NCI-H1436 (cell line): ENCODE results near the gene CRAMP1.

Source experiments
- DNase-seq: peaks from one replicate; lab custom pipeline; 2025; lab: John Stamatoyannopoulos, UW

Gene CRAMP1

GRCh38 chr16:1632638-1632970, 20.4 kb downstream of the CRAMP1 start:
- no peak for DNase-seq

GRCh38 chr16:1633310-1633709, 21.1 kb downstream of the CRAMP1 start:
- no peak for DNase-seq

- DNase-seq: no peak
Observed at GRCh38 chr16:1634541-1634940, 22.4 kb downstream of the CRAMP1 start.

- DNase-seq: no peak
Observed at GRCh38 chr16:1635070-1635469, 22.9 kb downstream of the CRAMP1 start.

- DNase-seq: no peak
Observed at GRCh38 chr16:1637526-1637925, 25.4 kb downstream of the CRAMP1 start.

- DNase-seq: no peak
Observed at GRCh38 chr16:1638757-1639156, 26.6 kb downstream of the CRAMP1 start.

GRCh38 chr16:1639282-1639681, 27.1 kb downstream of the CRAMP1 start:
- DNase-seq: no peak

GRCh38 chr16:1639860-1640259, 27.7 kb downstream of the CRAMP1 start:
- no peak for DNase-seq

- DNase-seq: no peak
Observed at GRCh38 chr16:1640261-1640941, 28.2 kb downstream of the CRAMP1 start.

- DNase-seq: no peak
Observed at GRCh38 chr16:1641261-1641660, 29.1 kb downstream of the CRAMP1 start.

- DNase-seq: no peak
Observed at GRCh38 chr16:1642148-1642547, 30.0 kb downstream of the CRAMP1 start.

GRCh38 chr16:1642753-1643152, 30.6 kb downstream of the CRAMP1 start:
- no peak for DNase-seq

- no peak for DNase-seq
Observed at GRCh38 chr16:1643521-1643920, 31.4 kb downstream of the CRAMP1 start.

GRCh38 chr16:1645914-1646525, 33.9 kb downstream of the CRAMP1 start:
- no peak for DNase-seq

GRCh38 chr16:1647856-1648255, 35.7 kb downstream of the CRAMP1 start:
- no peak for DNase-seq

GRCh38 chr16:1650131-1650530, 38.0 kb downstream of the CRAMP1 start:
- DNase-seq: no peak

- no peak for DNase-seq
Observed at GRCh38 chr16:1651094-1651973, 39.2 kb downstream of the CRAMP1 start.

- no peak for DNase-seq
Observed at GRCh38 chr16:1651974-1652312, 39.8 kb downstream of the CRAMP1 start.

GRCh38 chr16:1653023-1653422, 40.9 kb downstream of the CRAMP1 start:
- no peak for DNase-seq

GRCh38 chr16:1654505-1655268, 42.5 kb downstream of the CRAMP1 start:
- DNase-seq: no peak

- DNase-seq: no peak
Observed at GRCh38 chr16:1655269-1655807, 43.2 kb downstream of the CRAMP1 start.
